Measurements from ENCODE around the gene PIK3AP1.
"Not testable (repeated sequence)": the region's sequence is repeated elsewhere in the genome, so short reads cannot be mapped to it uniquely, and the experiment has no call there.

DNA sequence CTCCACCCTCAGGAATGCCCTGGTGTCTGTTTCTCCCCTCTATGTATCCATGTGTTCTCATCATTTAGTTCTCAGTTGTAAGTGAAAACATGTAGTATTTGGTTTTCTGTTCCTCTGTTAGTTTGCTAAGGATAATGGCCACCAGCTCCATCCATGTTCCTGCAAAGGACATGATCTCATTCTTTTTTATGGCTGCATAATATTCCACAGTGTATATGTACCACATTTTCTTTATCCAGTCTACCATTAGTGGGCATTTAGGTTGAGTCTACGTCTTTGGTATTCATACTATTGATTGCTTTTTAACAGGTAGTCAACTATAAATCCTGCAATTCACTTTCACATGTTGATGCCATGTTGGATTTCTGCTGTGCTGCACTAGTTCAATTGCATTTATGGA is 39.9 kb downstream of the PIK3AP1 start:
- TF ChIP-seq CTCF (IDR thresholded peaks at IDR 0.05; ENCODE audit: low read length); EZH2 (optimal IDR thresholded peaks at IDR 0.05; ENCODE audit: low read depth, low read length); EZH2phosphoT487 (IDR thresholded peaks at IDR 0.05; ENCODE audit: low read length): not testable (repeated sequence)
